Gastrocnemius medialis (tissue), 4 donors: ENCODE data around the gene WFDC11. TPM values are rescaled to one million over a fixed set of nuclear protein-coding genes. Genes with fewer than 3 reads are reported as not detected.

Source experiments
- ATAC-seq, 2 donors: fragments of 150-250 bp; one replicate each; pipeline ENCODE4 v1.9.1; 2016
- DNase-seq, 2 donors: peaks; one replicate each; pipeline ENCODE4 v3.0.0-alpha.2; 2019
- H3K27ac ChIP-seq, 4 donors: fragments of 200-600 bp; sonication (generic); 1 replicate in 1 of 4; 2 replicates in 3 of 4; pipeline ENCODE4 v1.5.1; 2016 to 2018; ENCODE audit warnings: mild to moderate bottlenecking in 2 of 4, moderate library complexity in 1 of 4
- H3K27me3 ChIP-seq, 3 donors: fragments of 200-600 bp; sonication (generic) in 2 of 3; 1 replicate in 1 of 3; 2 replicates in 2 of 3; pipeline versions ENCODE4 v1.5.1 to v1.6.0; 2016 to 2019; ENCODE audit warnings: mild to moderate bottlenecking in 1 of 3, moderate library complexity in 1 of 3
- H3K36me3 ChIP-seq, 2 donors: fragments of 200-600 bp; sonication (generic) in 1 of 2; one replicate each; pipeline ENCODE4 v1.5.1; 2017 to 2018
- H3K4me1 ChIP-seq, 2 donors: fragments of 200-600 bp; sonication (generic) in 1 of 2; one replicate each; pipeline ENCODE4 v1.5.1; 2016 to 2017; ENCODE audit warnings: mild to moderate bottlenecking in 2 of 2
- H3K4me3 ChIP-seq, 4 donors: fragments of 200-600 bp; sonication (generic) in 3 of 4; 1 replicate in 1 of 4; 2 replicates in 3 of 4; pipeline ENCODE4 v1.5.1; 2016 to 2019; ENCODE audit warnings: mild to moderate bottlenecking in 2 of 4
- H3K9me3 ChIP-seq, 3 donors: fragments of 200-600 bp; sonication (generic) in 2 of 3; 1 replicate in 1 of 3; 2 replicates in 2 of 3; pipeline ENCODE4 v1.5.1; 2016 to 2019
- CTCF ChIP-seq, 5 experiments: fragments of 450-650 bp in 3 of 5; fragments of 200-600 bp in 2 of 5; sonication (generic) in 2 of 5; IDR thresholded peaks in 4 of 5; conservative IDR thresholded peaks in 1 of 5; 1 replicate in 4 of 5; 2 replicates in 1 of 5; pipeline ENCODE4 v1.5.1; 2016 to 2019; ENCODE audit warnings: antibody characterized with exemption in 5 of 5, mild to moderate bottlenecking in 3 of 5, moderate library complexity in 3 of 5
- POLR2A ChIP-seq, 2 donors: fragments of 450-650 bp; IDR thresholded peaks; one replicate each; pipeline ENCODE4 v1.6.1; 2017; ENCODE audit warnings: antibody characterized with exemption in 2 of 2, mild to moderate bottlenecking in 2 of 2, moderate library complexity in 2 of 2
- in situ Hi-C, 4 donors: fragments of 200-750 bp; cut with MboI; loops; one replicate each; pipeline versions ENCODE4 v1.15.0 to v1.8.0; 2017; ENCODE audit warnings: low sequenced_read_pairs in 4 of 4
- intact Hi-C: fragments of 100-400 bp; cut with DNase I; formaldehyde crosslinking; loops from one replicate; pipeline ENCODE4 v1.15.1; 2023; ENCODE audit warnings: low total_unique reads
- microRNA-seq, 2 donors: library from miRNA; unstranded; fragments of <30 nt; microRNA quantifications; one replicate each; pipeline ENCODE4, GENCODE V29; 2016; ENCODE audit warnings: borderline replicate concordance in 2 of 2
- total RNA-seq, 4 donors: library from RNA; depleted of rRNA; stranded (reverse); fragments of >200 nt; gene quantifications; one replicate each; pipeline versions ENCODE4 v1.1.0 to v1.2.3, GENCODE V29; 2016

WFDC11 gene
- total RNA-seq, 4 donors from 2014 or later: not detected

- H3K27ac ChIP-seq: no peak overlapping the region
- ATAC-seq (no peak), DNase-seq (no peak)
- no peaks in the 10 kb centered on the region for H3K4me1 ChIP-seq
- in situ Hi-C loops: loop anchor here in 2 of 4 donors (25.0 kb wide), 1 partner anchor 104 kb away; the partner anchor contains the start of genes SPINT4 (in 2 of the 2), WFDC10B (in 2 of the 2) and WFDC13 (in 2 of the 2)
- H3K9me3 ChIP-seq: no peaks in the 10 kb centered on the region
- H3K4me3 ChIP-seq: no peak overlapping the region
- intact Hi-C loops: no loop called here
- H3K27me3 ChIP-seq: no peaks in the 10 kb centered on the region
- TF ChIP-seq CTCF (IDR thresholded peaks at IDR 0.05 in 4 of 5, conservative IDR thresholded peaks at IDR 0.05 in 1 of 5) (no peak), POLR2A (IDR thresholded peaks at IDR 0.05) (no peak)
- H3K36me3 ChIP-seq: no peaks in the 10 kb centered on the region
Observed at GRCh38 chr20:45607810-45608209, 62.2 kb downstream of the WFDC11 start.

Small RNA genes lying within 50 kb of the gene (microRNA-seq; reads per million reads assigned to microRNA genes)
- 0 to 1.7 reads per million in 2 donors for gene MIR3617

Other genes starting within 250 kb of the WFDC11 start
- gene WFDC2, start 200.5 kb downstream of the WFDC11 start, total RNA-seq: not detected
- gene SPINT3, start 154.6 kb downstream of the WFDC11 start, total RNA-seq: not detected
- gene WFDC6, start 130.8 kb downstream of the WFDC11 start, total RNA-seq: not detected
- gene EPPIN, start 122.8 kb downstream of the WFDC11 start, total RNA-seq: not detected
- gene WFDC8, start 91.0 kb downstream of the WFDC11 start, total RNA-seq: not detected
- not detected for gene WFDC10A, start 40.5 kb downstream of the WFDC11 start, total RNA-seq
- not detected for gene WFDC9, start 39.0 kb downstream of the WFDC11 start, total RNA-seq
- not detected for gene WFDC13, start 31.8 kb upstream of the WFDC11 start, total RNA-seq
- gene WFDC10B, start 34.8 kb upstream of the WFDC11 start, total RNA-seq: not detected
- gene SPINT4, start 52.1 kb upstream of the WFDC11 start, total RNA-seq: not detected
- gene WFDC3, start 121.6 kb upstream of the WFDC11 start, total RNA-seq: not detected
- gene DNTTIP1, start 121.7 kb upstream of the WFDC11 start, total RNA-seq: 10 to 100 TPM; 26.1 to 41.9 (median 36.4) TPM
- under 1 TPM in 1 of 4 donors, not detected in 3; 0.84 TPM for gene UBE2C, start 142.4 kb upstream of the WFDC11 start, total RNA-seq
- 1,000 to 10,000 TPM; 2,919 to 3,968 (median 3,006) TPM for gene TNNC2, start 157.1 kb upstream of the WFDC11 start, total RNA-seq
- 100 to 1,000 TPM in 2 of 4 donors, 10 to 100 TPM in 2; 35.8 to 114 (median 79.0) TPM for gene SNX21, start 163.6 kb upstream of the WFDC11 start, total RNA-seq
- gene ACOT8, start 187.2 kb upstream of the WFDC11 start, total RNA-seq: 10 to 100 TPM; 32.3 to 66.2 (median 41.4) TPM
- gene ZSWIM3, start 187.4 kb upstream of the WFDC11 start, total RNA-seq: 1 to 10 TPM; 1.3 to 3.3 (median 2.1) TPM
- 1 to 10 TPM; 5.7 to 8.5 (median 6.9) TPM for gene ZSWIM1, start 211.0 kb upstream of the WFDC11 start, total RNA-seq
- 1 to 10 TPM in 2 of 4 donors, under 1 TPM in 1, not detected in 1; 0.71 to 4.1 (median 1.8) TPM for gene SPATA25, start 217.4 kb upstream of the WFDC11 start, total RNA-seq
- 10 to 100 TPM in 2 of 4 donors, 1 to 10 TPM in 2; 4.9 to 24.1 (median 10.2) TPM for gene NEURL2, start 221.0 kb upstream of the WFDC11 start, total RNA-seq
- 10 to 100 TPM; 21.9 to 59.2 (median 46.2) TPM for gene CTSA, start 221.1 kb upstream of the WFDC11 start, total RNA-seq
- gene PLTP, start 241.9 kb upstream of the WFDC11 start, total RNA-seq: 10 to 100 TPM; 22.2 to 77.3 (median 37.3) TPM